GM21737 (cell line): ENCODE measurements around the gene NOS1AP.

Experiments
- ATAC-seq: cut with Tn5 transposase; IDR thresholded peaks from one replicate; pipeline ENCODE4 v1.9.1; 2021; ENCODE audit warnings: mild to moderate bottlenecking, moderate library complexity; ENCODE audit not compliant: unreplicated experiment

NOS1AP gene

DNA sequence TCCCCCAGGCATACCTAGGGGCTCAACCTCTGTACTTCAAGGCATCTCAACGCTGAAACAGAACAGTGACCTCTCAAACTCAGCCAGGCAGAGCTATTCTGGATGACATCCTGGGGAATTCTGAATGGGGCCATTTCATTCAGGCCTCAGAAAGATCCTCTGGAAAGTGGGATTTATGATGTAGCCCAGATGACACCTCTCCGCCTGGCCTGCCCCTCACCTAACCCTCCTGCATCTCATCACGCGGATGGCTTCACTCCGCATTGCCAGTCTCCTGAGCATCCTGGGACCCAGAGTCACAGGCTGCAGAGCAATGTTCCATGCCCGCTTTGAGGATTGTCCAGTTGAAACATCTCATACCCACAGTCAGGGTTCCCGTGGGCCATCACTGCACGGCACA, 306.0 kb downstream of the NOS1AP start:
- ATAC-seq = no peak

DNA sequence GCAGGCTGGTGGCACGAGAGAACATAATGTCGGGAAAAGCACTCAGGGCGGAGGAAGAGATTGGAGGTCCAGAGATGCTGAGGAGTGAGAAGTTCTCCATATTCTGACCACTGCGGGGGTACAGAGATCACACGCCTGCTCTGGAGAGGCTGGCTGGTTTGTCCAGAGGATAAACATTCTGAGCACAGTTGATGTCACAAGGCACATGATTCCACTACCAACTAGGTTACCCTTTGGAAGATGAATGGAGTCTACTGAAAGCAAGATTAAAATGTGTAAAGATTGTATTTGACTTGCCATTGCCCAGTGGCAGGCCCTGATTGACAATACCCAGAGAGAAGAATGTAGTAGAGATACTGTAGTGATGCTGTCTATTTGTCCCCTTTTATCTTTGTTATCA, 307.2 kb downstream of the NOS1AP start, which contains the start of gene SPATA46:
Gene SPATA46 (minus strand): TSS at position 164 of the 400 bp plus-strand sequence. CDS start 64 bp downstream, at position 100.
- ATAC-seq = no peak

DNA sequence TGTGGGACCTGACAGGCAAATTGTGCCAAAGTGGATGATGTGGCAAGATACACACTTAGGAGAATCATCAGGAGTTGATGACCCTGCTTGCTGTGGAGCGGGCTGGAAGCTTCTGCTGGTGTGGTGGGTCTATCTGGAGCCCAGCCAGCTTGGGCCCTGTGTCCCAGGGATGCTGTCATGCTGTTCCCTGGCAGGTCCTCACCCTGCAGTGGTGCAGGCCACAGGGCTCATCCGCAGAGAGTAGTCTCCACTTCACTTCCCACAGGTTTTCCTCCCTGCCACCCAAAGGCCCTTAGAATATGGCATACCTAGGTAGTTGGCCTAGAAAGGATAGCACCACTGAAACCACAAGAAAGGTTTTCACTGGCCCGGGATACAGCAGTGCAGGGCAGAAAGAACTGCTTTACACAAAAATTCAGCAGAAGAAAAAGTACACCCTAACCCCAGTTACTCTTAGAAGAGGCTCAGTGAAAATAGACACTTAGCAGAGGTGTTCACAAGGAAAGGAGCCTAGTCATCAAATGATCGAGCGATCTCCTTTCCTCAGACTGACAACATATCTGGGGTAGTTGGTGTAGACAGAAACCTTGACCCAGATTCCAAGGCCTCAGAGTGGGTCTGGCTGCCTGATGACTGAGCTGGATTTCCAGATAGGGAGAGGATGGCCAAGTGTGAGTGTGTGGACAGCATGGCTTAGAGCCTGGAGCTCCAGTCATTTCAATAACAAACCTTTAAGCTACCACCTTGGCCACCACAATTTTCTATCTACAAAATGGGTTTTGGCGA, 310.8 kb downstream of the NOS1AP start:
- ATAC-seq = no peak

DNA sequence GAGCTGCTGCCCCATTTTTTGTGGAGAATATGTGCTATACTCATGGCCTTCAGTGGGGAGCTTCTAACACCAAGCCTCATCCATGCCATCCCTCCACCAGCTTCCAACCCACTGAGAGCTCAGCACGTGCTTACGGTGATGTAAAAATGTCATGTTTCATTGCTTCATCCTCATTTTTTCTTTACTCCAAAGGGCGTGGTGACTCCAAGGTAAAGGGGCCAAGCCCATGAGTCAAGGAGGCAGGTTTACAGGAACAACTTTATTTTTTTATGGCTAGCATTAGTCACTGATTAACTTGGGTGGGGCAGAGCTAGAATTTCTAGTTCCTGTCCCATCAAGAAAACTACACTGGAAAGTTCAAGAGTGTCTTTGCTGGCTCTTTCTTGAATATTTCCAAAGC, 311.9 kb downstream of the NOS1AP start, which contains the start of gene C1orf226:
Gene C1orf226 (plus strand): TSS at position 346 of the 400 bp plus-strand sequence. CDS start 174 bp downstream, outside the sequence.
- no peak for ATAC-seq

DNA sequence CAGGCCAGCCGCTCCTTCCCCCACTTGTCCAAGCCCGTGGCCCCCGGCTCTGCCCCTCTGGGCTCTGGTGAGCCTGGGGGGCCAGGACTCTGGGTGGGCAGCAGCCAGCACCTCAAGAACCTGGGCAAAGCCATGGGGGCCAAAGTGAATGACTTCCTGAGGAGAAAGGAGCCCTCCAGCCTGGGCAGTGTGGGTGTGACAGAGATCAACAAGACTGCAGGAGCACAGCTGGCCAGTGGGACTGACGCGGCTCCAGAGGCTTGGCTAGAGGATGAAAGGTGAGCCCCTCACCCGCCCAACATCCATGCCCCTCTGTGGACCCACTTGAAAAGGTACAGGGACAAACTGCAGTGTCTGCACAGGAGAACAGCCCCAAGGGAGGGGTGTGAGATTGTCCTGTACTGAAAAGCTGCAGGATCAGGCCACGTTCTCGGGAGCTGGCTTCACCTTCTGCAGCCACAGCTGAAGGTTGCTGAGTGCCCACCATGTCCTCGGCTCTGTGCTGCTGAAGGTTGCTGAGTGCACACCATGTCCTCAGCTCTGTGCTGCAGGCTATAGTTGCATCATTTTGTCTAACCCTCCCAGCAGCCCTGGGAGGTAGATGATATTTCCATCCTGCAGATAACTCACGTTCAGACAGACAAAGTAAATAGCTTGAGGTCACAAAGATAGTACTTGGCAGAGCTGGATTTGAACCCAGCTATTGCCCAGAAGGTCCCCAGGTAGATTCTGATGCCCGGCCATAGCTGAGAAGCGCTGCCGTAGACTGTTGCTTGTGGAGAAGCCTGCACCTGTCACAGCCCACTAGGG, 312.7 kb downstream of the NOS1AP start:
- no peak for ATAC-seq

DNA sequence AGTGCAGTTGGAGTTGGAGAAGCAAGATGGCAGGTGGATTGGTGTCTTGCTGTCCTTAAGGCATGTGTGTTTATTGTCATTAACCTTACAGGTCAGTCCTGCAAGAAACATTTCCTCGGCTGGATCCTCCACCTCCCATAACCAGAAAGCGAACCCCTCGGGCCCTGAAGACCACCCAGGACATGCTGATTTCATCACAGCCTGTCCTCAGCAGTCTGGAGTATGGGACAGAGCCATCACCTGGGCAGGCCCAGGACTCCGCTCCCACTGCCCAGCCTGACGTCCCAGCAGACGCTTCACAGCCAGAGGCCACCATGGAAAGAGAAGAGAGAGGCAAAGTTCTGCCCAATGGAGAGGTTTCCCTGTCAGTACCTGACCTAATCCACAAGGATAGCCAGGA, 313.6 kb downstream of the NOS1AP start:
- no peak for ATAC-seq

DNA sequence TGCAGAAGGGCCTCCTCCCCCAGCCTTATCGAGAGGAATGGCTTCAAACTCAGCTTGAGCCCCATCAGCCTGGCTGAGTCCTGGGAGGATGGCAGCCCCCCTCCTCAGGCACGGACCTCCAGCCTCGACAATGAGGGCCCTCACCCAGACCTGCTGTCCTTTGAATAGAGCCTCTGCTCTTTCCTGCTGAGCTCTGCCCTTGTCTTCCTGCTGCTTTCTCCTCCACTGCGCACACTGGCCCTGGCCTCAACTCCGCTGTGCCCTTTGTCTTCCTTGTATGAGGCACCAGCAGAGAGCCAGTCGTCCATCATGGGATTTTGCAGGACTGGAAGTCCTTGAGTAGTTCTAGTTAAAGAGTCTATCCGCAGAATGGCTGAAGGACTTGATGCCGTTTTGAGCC, 314.0 kb downstream of the NOS1AP start:
- ATAC-seq = no peak

DNA sequence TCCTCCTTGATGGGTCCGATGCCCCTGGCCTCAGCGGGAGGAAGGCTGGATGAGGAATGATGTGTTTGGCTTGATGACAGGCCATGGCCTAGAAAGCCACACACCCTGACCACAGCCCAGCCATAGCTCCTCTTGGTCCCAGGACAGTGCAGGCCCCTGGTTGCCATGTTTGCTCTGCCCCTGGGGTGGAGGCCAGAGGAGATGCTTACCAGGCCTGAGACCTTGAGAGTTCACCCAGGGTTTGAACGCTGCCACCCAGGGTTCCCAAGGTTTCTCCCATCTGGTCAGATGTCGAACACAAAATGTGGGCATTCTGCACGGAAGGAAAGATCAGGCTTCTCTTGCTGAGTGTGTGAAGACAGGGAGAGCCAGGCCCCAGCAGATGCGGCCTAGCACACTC, 314.6 kb downstream of the NOS1AP start:
- ATAC-seq = no peak

DNA sequence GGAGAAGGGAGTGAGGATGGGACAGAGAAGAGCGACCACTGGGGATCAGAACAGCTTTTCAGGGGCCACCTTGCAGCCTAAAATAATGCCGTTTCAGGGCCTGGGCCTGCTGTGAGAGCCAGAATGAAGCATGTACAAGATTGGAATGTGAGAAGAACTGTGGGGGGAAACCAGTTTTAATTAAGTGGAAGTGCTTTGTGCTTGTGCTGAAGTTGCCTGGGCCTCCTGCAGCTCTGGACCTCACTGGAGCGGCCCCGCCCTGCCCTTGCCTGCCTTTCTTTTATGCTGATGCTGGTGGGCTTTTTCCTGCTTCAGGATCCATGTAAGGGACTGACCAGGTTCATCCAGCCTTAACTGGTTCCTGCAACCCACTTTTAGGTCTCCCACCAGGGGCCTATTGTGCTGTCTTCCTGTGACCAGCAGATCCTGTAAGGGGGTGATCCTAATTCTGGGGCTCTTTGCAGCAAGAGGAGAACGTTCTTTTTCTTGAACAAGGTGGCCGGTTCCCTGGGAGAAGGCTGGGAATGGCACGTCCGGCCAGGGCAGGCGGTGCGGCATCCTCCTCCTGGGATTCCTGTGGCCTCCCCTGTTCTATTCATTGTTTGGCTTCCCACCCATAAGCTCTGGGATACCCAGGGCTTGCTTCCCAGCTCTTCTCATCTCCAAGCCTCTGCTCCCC, 315.2 kb downstream of the NOS1AP start:
- no peak for ATAC-seq

DNA sequence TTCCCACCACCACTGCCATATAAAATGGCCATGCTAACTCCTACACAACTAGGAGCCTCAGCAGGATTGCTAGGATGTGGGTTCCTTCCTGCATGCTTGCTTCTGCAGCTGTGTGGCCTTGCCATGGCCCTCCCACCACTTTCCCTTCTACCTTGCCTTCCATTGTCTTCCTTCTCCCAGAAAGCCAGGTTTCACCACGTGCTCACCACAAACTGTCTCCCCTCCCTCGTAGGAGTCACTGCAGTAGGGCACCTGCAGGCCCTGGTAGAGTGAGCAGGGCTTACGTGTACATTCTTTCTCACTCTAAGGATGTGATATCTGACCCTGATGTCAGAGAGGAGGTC, 315.8 kb downstream of the NOS1AP start:
- no peak for ATAC-seq

DNA sequence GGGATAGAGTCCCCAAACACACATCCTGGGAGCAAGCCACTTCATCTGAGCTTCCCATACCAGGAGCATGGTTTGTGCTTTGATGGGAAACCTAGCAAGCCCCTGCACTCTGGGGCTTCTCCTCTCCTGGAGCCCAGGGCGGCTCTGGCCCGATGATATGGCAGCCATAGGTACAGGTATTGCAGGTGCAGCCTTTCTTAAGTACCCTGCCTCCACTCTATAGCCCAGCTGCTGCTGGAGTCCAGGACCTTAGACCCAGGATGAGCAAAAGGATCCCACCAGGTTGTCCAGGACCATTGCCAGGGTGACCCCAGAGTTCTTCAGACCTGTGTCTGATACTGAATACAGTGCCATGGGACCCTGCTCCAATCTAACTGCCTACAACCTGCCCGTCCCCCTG, 316.2 kb downstream of the NOS1AP start:
- ATAC-seq = no peak

DNA sequence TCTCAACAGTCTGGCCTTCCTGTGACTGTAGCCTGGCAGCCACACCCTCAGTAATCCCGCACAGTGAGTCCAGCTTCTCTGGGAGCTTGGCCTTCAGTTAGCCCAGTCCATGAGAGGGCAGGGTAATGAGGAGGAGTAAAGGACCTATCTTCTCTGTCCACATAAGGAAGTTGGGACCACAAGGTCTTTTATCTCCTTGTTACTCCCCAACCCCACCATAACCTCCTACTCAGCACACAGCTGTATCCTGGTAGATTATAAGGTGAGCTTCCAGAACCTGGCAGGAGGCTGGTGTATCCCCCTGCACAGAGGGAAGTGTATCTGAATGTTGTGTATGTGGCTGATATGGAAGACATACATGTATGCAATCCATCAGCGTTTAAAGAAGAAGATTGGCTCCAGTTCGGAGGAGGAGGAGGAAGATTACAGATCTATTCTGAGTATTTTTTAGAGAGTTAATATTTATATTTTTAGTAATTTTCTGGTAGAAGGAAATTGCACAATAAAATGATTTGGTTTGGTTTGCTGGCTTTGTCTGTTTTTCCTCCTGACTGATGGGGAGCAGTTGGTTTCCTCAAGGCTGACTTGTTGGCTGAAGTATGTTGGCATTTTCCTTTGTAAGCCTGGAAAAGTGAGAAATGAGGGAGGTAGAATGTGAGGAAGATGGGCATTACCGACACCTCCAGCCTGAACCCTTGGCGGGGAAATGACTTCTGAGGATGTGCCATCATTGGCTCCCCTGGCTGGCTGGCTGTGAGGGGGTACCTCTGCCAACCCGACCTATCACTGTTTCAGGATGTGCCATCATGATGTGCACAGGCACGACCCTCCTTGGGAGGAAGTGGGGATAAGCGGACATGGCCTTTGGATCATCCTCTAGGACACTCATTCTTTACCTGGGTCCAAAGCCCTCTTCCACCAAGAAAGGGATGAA, 317.1 kb downstream of the NOS1AP start:
- ATAC-seq = no peak

DNA sequence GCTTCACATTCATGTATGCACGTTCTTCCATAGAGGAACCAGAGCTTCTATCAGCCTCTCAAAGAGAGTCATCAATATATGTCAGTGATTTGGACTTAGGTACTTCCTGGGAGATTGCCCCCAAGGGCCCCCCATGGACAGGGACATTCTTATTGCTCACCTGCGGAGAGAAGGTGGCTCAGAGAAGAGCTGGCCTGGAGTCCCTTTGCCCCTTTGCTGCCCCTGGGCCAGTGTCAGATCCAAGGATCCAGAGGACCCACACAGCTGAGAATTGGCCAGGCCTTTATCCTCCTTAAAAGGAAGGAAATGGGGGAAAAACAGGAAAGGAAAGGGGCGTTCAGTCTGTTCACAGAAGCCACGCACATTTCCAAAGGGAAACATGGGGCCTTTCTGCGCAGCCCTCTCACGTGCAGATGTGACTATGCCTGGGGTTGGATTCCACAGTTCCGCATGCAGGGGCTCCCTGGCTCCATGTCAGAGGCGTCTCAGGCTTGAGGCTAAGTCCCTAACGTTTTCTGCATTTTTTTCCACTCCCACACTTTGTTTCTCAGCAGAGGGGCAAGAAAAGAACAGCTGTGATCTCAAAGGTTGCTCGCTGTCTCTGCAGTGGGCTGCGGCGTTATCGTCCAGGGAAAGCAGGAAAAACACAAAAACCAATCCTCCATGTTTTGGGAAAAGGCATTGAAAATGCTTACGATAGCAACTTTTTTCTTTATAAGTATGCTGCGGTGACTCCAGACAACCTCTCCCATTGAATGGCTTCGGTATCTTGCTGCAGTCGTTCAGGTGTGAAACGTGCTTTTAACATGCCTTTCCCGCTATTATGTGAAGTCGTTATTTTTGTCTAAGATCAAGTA, 318.0 kb downstream of the NOS1AP start:
- no peak for ATAC-seq

DNA sequence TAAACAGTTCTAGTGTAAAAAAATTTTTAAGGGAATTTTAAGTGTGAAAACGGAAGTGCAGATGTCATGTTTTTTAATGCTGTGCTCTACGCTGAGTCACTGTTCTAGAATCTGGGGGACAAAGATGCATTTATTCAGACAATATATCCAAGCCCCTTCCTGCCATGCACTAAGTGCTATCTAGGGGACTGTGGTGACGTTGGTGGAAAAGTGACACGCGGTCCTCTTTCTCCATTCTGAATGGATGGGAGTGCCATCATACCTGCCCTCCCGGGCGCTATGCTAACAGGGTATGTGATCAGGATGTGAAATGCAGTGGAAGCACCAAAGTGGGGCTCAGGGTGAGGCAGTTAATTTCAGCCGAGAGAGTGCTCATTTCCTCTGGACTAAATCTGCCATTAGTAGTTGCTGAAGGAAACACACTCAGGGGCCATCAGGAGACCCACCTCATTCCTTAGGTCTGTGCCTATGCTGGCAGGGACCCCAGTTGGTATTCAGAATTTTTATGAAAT, 318.6 kb downstream of the NOS1AP start:
- no peak for ATAC-seq

DNA sequence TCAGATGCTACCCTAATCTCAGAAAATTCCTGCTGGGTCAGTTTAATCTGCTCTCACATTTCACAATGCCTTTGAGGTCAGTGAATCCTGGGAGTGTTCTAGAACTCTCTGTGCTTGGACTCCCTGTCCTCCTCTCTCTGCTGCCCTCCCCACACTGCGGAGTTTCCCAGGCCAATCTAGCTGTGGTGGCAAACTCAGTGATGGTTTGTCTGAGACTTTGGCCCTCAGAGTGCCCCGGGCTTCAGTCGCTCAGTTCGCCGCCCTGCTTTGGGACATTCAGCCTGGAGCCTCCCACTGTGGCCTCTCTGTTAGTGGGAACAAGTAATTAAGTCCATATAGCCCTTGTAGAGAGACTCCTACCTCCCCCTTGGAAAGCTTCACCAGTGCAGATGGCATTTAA, 319.1 kb downstream of the NOS1AP start:
- ATAC-seq = no peak

DNA sequence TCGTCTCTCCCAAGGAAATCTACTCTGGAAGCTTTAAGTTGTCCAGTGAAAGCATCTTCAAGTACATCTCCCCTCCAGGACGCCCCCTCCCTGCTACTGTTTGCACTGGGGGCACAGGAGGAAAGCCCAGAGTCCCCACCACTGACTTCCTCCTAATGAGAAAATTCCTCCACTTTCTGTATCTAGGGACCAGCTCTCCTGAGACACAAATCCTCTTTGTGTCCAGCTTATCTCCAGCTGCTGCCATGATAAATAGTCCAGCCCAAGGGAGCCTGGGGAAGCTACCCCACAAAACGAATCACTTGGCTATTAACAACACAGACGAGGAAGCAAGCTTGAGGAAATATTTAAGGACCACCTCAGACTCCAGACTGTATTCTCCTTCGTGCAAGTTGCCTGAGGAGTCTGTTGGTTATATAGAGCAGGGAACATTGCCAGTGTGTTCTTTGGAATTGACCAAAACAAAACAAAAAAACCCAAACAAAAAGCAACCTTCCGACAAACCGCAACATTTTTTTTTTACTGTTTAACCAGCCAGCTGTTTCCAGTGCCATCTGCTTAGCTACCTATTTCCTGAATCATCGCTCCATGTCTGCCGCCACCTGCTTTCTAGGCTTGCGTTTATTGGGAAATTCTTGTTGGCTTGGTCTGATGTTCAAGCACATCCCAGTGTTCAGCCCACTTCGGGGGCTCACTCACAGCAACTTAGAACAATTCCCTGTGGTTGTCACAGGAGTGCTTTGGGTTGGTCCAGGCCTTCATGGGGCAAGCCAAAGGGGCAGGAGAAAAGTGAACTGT, 319.7 kb downstream of the NOS1AP start:
- peak; percentile 53 for ATAC-seq

DNA sequence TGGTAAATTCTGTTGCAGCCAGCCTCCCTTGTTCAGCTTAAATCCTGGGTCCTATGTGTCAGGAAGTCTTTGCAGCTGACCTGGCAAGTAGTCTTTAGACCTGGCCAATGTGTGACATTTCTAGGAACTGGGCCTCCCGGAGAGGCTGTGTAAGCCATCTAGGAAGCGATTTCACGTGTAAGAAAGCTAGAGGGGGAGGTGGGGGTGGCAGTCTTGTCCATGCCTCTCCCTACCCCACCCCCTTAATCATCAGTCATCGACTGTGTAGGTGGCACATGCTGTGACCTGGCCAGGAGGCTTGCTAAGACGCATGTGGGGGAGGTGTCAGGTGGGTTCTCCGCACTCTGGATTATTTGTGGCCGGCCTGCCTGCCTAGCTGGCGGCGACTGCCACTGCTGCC, 320.5 kb downstream of the NOS1AP start:
- no peak for ATAC-seq

DNA sequence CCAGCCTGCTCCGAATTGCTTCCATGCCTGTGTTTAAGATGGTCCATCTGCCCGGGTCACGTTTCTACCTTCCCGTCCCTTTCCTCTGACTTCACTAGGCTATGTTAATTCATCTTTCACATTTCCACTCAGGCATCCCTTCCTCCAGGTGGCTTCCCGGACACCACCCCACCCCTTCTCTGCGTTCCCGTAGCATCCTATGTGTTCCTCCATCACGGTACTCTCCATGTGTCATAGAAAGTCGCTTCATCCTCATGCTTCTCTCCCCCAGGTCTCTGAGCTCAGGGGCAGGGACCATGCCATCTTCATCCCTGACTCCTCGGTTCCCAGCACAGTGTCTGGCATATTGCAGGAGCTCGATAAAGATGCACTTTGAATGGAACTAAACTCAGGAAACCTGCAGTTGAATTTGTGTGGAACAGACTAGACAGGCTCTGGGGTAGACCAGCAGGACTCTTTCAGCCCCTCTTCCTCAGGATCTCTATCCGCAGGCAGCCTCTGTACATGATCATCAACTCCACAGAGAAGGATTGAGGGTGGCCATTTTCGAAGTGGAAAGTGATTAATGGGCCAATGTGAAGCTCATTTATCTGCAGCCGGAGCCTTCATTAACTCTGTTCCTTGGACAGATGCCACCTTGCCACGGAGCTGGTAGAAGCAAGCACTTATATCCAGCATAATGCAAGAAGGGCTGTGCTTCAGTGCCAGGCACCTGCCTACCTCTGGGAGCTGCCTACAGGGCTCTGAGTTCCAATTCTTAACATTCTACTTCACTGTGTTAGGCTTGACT, 321.1 kb downstream of the NOS1AP start:
- no peak for ATAC-seq
